HL-60 (cell line): ENCODE data around the gene CST9.

ENCODE experiments used
- DNase-seq, 2 experiments: peaks; one replicate each; pipeline ENCODE4 v3.0.0-alpha.2; 2010 to 2020; ENCODE audit warnings: low read depth in 1 of 2, low spot score in 1 of 2
- H3K27ac ChIP-seq: fragments of 250-450 bp; sonication (Bioruptor Pico); replicated peaks from 2 replicates; pipeline ENCODE4 v1.5.1; 2020; ENCODE audit warnings: mild to moderate bottlenecking, moderate library complexity
- H3K27me3 ChIP-seq: fragments of 250-450 bp; sonication (Bioruptor Pico); 2 replicates; pipeline ENCODE4 v1.5.1; 2021; ENCODE audit warnings: mild to moderate bottlenecking, moderate library complexity; ENCODE audit not compliant: insufficient read depth, poor library complexity, severe bottlenecking
- H3K4me3 ChIP-seq: replicated peaks from 2 replicates; pipeline ENCODE4 v1.5.1; 2011; ENCODE audit warnings: mild to moderate bottlenecking, control low read depth, low read length; ENCODE audit not compliant: insufficient read depth
- CTCF ChIP-seq: IDR thresholded peaks from one replicate; pipeline ENCODE4 v1.5.1; 2011; ENCODE audit warnings: low read length, control low read depth, inconsistent platforms; ENCODE audit not compliant: insufficient read depth
- GABPA ChIP-seq: IDR thresholded peaks from 2 replicates; pipeline ENCODE4 v1.6.1; 2012; ENCODE audit warnings: low read depth
- POLR2AphosphoS5 ChIP-seq: IDR thresholded peaks from 2 replicates; pipeline ENCODE4 v1.6.1; 2012; ENCODE audit warnings: low read depth
- REST ChIP-seq: IDR thresholded peaks from 2 replicates; pipeline ENCODE4 v1.6.1; 2012; ENCODE audit warnings: low read depth; ENCODE audit not compliant: insufficient replicate concordance
- SPI1 ChIP-seq: IDR thresholded peaks from 2 replicates; pipeline ENCODE4 v1.6.1; 2012; ENCODE audit warnings: low read depth, mild to moderate bottlenecking, borderline replicate concordance

CST9 gene

GRCh38 chr20:23606652-23607049 is 934 bp upstream of the CST9 start:
- no peaks in the 10 kb centered on the region for H3K27me3 ChIP-seq
- no peak for TF ChIP-seq SPI1
- peak; percentile 94 for TF ChIP-seq CTCF
- DNase-seq = peak in 1 of 2 experiments; percentile 64
- no peak overlapping the region for H3K27ac ChIP-seq
- H3K4me3 ChIP-seq = no peak overlapping the region

GRCh38 chr20:23604306-23604705 is 1.4 kb downstream of the CST9 start:
- no peaks in the 10 kb centered on the region for H3K27me3 ChIP-seq
- no peak overlapping the region for H3K4me3 ChIP-seq
- no peak for TF ChIP-seq POLR2AphosphoS5
- no peak for TF ChIP-seq SPI1
- no peak for TF ChIP-seq GABPA
- no peak for TF ChIP-seq REST
- no peak for TF ChIP-seq CTCF
- no peak overlapping the region for H3K27ac ChIP-seq
- no peak for DNase-seq

- DNase-seq = no peak
- Histone ChIP-seq H3K4me3 (no peak overlapping the region), H3K27ac (no peak overlapping the region), H3K27me3 (peaks cover 3% of the 10 kb centered on the region)
- no peak for TF ChIP-seq REST
- TF ChIP-seq SPI1 = no peak
- no peak for TF ChIP-seq GABPA
- TF ChIP-seq CTCF = no peak
Measured at GRCh38 chr20:23603321-23603720, 2.4 kb downstream of the CST9 start.

GRCh38 chr20:23602699-23603098 is 3.0 kb downstream of the CST9 start:
- H3K4me3 ChIP-seq = no peak overlapping the region
- peaks cover 3% of the 10 kb centered on the region for H3K27me3 ChIP-seq
- no peak overlapping the region for H3K27ac ChIP-seq
- TF ChIP-seq CTCF = no peak
- no peak for TF ChIP-seq REST
- no peak for TF ChIP-seq POLR2AphosphoS5
- TF ChIP-seq SPI1 = no peak
- TF ChIP-seq GABPA = no peak
- DNase-seq = no peak
